ENCODE data around the gene FHIT. TPM values are rescaled to one million over a fixed set of nuclear protein-coding genes. Genes with fewer than 3 reads are reported as not detected.

FHIT gene
- total RNA-seq, 1 donor from 2014 or later = 23.8 TPM

- peak overlapping the region; percentile 31 for H3K27ac Mint-ChIP-seq
- no peak for DNase-seq
- intact Hi-C loops (cut with micrococcal nuclease) = loop anchor here (10.0 kb wide), 1 partner anchor 316 kb away; no protein-coding TSS in a partner anchor
- no peak overlapping the region for H3K4me3 Mint-ChIP-seq
- no peaks in the 10 kb centered on the region for H3K27me3 Mint-ChIP-seq
- H3K9me3 Mint-ChIP-seq = peaks cover 15% of the 10 kb centered on the region
- H3K4me1 Mint-ChIP-seq = peaks cover 16% of the 10 kb centered on the region
- H3K36me3 Mint-ChIP-seq (ENCODE audit: low read depth) = peaks cover 35% of the 10 kb centered on the region
Observed at GRCh38 chr3:59879031-59879581, 1372.1 kb downstream of the FHIT start.

DNA sequence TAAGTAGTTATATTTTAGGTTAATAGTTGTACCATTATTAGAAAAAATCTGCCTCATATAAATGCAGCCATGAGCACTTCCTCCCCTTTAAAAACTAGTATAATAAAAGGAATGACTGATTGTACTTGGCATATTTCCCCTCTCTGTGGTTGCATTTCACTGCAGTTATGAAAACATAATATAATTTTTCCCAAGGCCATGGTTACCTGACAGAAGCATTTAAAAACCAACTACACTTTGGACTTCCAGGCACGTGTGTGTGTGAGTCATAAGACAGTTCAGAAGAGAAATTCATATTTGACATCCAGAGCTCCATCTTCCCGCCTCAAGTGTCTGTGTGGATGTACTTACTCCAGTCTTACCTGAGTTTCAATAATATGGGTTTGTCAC lies 1373.2 kb downstream of the FHIT start:
- Mint-ChIP-seq H3K27me3 (no peaks in the 10 kb centered on the region), H3K4me1 (peaks cover 26% of the 10 kb centered on the region), H3K4me3 (no peak overlapping the region), H3K27ac (no peak overlapping the region), H3K36me3 (ENCODE audit: low read depth) (peaks cover 40% of the 10 kb centered on the region), H3K9me3 (peaks cover 26% of the 10 kb centered on the region)
- intact Hi-C loops (cut with micrococcal nuclease) = loop anchor here (10.0 kb wide), 1 partner anchor 317 kb away; no protein-coding TSS in a partner anchor
- no peak for DNase-seq

DNA sequence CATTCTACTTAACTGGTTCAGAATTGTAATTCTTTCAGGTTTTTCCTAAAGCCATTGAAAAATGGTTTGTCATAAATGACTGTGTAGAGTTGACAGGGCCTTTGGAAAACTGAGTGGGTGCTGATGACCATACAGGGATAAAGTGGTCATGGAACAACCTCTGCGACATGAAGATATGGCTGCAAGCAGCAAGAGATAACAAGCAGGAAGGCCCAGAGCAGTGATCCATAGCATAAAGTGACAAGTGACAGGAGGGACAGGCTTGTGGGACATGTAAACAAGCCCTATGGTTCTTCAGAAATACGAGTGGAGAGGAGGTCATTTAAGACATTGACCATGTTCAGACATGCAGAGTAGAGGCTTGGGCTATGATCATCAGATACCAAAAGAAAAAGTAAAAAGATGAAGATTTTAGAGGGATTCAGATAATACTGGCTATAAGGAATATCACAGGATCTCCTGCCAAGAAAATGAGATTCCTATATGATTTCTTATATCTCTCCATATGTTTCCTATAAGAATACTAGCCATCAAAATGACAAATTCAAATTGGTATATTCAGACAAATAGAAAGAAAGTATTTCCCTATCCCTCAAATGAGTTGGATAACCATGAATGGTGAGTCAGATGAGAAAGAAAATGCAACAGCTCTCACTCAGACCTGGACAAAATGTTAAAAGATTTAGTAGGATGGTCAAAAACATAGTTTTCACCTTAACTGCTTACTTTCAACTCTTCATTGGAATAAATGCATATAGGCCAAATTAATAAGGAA lies 1373.8 kb downstream of the FHIT start:
- intact Hi-C loops (cut with micrococcal nuclease) = loop anchor here (10.0 kb wide), 1 partner anchor 317 kb away; no protein-coding TSS in a partner anchor
- no peaks in the 10 kb centered on the region for H3K27me3 Mint-ChIP-seq
- no peak for DNase-seq

DNA sequence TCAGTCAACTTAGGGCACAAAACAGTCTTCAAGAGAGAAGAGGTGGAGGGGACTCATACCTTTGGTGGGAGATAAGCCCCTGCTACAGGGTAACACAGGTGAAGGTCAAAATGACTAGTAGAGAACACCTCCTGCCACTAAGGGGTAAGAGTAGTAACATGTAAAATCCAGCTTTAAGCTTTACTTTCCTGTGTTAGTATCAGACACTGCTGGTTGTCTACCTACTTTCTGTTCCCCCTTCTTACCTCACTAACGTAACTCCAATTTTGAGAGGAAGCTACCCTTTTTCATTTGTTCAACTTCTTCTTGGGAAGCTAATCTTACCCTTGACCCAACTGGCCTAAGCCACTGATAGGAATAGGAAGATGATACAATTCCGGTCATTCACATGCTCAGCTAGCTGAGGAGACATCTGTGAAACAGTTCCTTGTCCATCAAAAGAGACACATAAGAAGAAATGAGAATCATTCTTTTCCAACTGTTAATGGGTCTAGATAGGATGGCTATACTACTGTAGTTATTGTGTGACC lies 1374.7 kb downstream of the FHIT start:
- Mint-ChIP-seq H3K27me3 (no peaks in the 10 kb centered on the region), H3K4me1 (peaks cover 34% of the 10 kb centered on the region), H3K9me3 (peaks cover 35% of the 10 kb centered on the region), H3K36me3 (ENCODE audit: low read depth) (peaks cover 49% of the 10 kb centered on the region), H3K4me3 (no peak overlapping the region), H3K27ac (no peak overlapping the region)
- DNase-seq = no peak
- intact Hi-C loops (cut with micrococcal nuclease) = loop anchor here (10.0 kb wide), 1 partner anchor 318 kb away; no protein-coding TSS in a partner anchor

More for the DNA sequence above, 1373.8 kb downstream of the FHIT start:
- Mint-ChIP-seq H3K36me3 (ENCODE audit: low read depth) (peaks cover 45% of the 10 kb centered on the region), H3K27ac (no peak overlapping the region), H3K9me3 (peaks cover 31% of the 10 kb centered on the region), H3K4me3 (no peak overlapping the region), H3K4me1 (peaks cover 27% of the 10 kb centered on the region)

DNA sequence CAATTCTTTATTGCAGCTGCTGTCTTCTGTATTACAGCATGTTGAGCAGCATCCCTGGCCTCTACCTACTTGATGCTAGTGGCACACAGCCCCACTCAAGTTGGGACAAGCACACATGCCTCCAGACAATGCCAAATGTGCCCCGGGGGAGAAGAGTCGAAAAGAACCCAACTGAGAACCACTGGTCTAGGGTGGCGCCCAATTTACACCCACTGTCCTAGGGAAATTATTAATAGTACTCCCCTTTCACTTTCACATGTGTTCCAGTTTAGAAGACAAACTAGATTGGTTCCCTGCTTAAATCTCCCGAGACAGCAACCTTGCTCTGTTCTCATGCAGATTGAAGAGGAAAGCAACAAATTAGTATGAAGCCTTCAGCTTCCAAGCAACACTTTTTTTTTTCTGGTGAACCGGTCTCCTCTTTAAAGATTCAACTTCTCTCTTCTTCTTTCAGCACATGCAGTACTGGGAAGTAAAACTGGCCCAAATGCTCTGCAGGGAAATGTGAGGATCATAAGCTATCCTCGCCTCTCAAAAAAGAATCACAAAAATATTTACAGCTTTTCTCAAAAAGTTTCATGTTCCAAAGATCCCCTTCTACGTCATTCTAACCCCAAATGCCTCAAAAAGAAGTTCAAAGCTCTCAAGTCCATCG lies 1377.5 kb downstream of the FHIT start:
- Mint-ChIP-seq H3K9me3 (peaks cover 28% of the 10 kb centered on the region), H3K4me1 (peaks cover 30% of the 10 kb centered on the region), H3K36me3 (ENCODE audit: low read depth) (peaks cover 53% of the 10 kb centered on the region), H3K4me3 (no peak overlapping the region), H3K27ac (peak overlapping the region; percentile 31), H3K27me3 (no peaks in the 10 kb centered on the region)
- no peak for DNase-seq
- intact Hi-C loops (cut with micrococcal nuclease) = loop anchor here (10.0 kb wide), 1 partner anchor 321 kb away; no protein-coding TSS in a partner anchor

DNA sequence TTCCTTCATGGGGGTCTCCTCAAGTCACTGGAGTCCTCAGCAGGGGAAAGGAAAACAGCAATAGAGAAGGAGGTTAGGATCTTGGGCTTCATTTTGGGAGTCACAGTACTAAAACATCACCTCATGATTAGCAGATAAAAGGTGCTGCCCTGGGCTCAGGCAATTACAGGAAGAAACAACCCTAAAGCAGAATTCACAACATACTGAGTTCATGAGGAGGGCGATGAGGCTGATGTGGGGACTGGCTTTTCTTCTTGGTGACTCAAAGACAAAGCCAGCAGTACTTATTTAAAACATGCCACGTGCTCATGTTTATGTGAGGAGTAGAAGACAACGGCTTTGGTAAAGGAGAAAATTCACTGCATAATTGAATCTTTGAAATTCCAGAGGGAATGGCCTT lies 1379.1 kb downstream of the FHIT start:
- intact Hi-C loops (cut with micrococcal nuclease) = loop anchor here (10.0 kb wide), 1 partner anchor 323 kb away; no protein-coding TSS in a partner anchor
- H3K4me1 Mint-ChIP-seq = peaks cover 38% of the 10 kb centered on the region

DNA sequence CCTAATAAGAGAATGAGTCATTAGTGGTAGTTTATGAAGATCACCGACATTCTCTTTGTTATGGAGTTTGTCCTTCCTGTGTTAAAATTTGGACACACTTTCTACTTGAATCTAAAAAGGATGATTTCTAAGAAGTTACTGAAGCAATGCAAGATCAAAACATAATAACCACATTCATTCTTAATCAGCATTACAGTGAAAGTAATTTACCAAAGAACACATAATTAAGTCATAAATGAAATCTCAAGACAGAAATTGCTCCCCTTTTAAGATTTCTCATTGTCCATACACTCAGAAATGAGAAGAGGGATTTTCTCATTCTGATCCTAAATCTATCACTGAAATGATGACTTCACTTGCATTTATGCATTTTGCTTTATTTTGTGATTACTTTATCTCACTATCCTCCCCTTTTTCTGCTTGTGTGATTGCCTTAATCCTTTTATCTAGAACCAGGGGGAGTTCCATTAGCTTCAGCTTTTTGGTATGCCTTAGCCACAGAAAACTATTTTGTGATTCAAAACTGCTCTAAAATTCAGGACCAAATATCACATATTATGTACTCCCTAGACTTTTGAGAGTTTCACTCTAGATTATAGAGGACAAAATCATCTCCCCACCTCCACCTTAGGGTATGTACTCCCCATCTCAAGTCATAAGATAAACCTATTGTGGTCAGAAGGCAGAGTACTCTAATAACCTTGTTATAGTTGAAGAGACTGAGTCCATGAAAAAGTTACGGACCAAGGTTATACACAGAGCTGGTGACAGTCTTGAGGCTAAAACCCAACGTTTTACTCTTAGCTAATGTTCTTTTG lies 1383.9 kb downstream of the FHIT start:
- Mint-ChIP-seq H3K4me1 (peaks cover 36% of the 10 kb centered on the region), H3K4me3 (no peak overlapping the region), H3K36me3 (ENCODE audit: low read depth) (peaks cover 59% of the 10 kb centered on the region), H3K9me3 (peaks cover 39% of the 10 kb centered on the region), H3K27ac (peak overlapping the region; percentile 29), H3K27me3 (no peaks in the 10 kb centered on the region)
- intact Hi-C loops (cut with micrococcal nuclease) = loop anchor here (1.0 to 5.0 kb wide), 6 partner anchors 67 to 478 kb away; no protein-coding TSS in a partner anchor
- DNase-seq = no peak

More for the DNA sequence above, 1379.1 kb downstream of the FHIT start:
- no peak overlapping the region for H3K4me3 Mint-ChIP-seq
- no peaks in the 10 kb centered on the region for H3K27me3 Mint-ChIP-seq
- peaks cover 29% of the 10 kb centered on the region for H3K9me3 Mint-ChIP-seq
- H3K36me3 Mint-ChIP-seq (ENCODE audit: low read depth) = peaks cover 47% of the 10 kb centered on the region
- peak overlapping the region; percentile 32 for H3K27ac Mint-ChIP-seq
- DNase-seq = no peak

DNA sequence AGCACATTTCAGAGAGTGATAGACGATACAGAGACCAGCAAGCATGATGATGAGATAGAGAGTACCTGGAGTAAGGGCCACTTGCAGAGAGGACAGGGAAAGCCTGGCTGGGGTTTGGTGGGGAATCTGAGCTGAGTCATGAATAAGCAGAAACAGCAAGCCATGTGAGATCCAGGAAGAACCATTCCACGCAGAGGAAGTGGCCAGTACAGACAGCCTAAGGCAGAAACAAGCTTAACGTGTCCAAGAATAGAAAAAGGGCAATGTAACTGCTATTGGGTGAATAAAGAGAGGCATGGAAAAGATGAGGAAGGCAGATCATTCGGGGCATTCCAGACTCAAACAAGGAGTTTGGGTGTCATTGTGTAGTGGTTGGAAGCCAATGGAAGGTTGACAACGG lies 1385.2 kb downstream of the FHIT start:
- peaks cover 36% of the 10 kb centered on the region for H3K9me3 Mint-ChIP-seq
- peaks cover 29% of the 10 kb centered on the region for H3K4me1 Mint-ChIP-seq
- intact Hi-C loops (cut with micrococcal nuclease) = loop anchor here (2.0 to 5.0 kb wide), 3 partner anchors 69 to 151 kb away; no protein-coding TSS in a partner anchor
- H3K36me3 Mint-ChIP-seq (ENCODE audit: low read depth) = peaks cover 61% of the 10 kb centered on the region
- H3K27me3 Mint-ChIP-seq = no peaks in the 10 kb centered on the region
- no peak overlapping the region for H3K27ac Mint-ChIP-seq
- DNase-seq = no peak
- no peak overlapping the region for H3K4me3 Mint-ChIP-seq

DNA sequence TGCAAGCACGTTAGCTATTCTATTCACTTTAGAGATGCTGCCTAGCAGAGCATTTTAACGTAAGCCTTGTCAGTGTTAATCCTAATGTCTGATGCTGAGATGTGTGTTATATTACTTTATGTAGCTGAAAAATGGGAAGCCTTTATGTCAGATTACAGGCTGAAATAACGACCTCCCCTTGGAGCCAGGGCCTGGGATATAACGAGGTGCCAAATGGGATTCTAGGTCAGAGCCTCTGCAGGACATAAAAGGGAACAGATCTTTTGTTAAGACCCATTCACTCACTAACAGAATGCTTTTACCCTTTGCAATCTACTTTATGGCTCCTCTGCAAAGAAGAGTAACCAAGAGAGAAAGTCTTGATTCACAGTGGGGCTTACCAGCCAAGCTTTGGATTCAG lies 1385.9 kb downstream of the FHIT start:
- intact Hi-C loops (cut with micrococcal nuclease) = loop anchor here (5.0 kb wide), 1 partner anchor 83 kb away; no protein-coding TSS in a partner anchor
- Mint-ChIP-seq H3K4me3 (no peak overlapping the region), H3K27me3 (no peaks in the 10 kb centered on the region), H3K27ac (no peak overlapping the region), H3K4me1 (peaks cover 29% of the 10 kb centered on the region), H3K9me3 (peaks cover 38% of the 10 kb centered on the region), H3K36me3 (ENCODE audit: low read depth) (peaks cover 65% of the 10 kb centered on the region)
- no peak for DNase-seq

GRCh38 chr3:59862686-59863085 lies 1388.6 kb downstream of the FHIT start:
- Mint-ChIP-seq H3K27me3 (no peaks in the 10 kb centered on the region), H3K9me3 (peaks cover 35% of the 10 kb centered on the region), H3K27ac (no peak overlapping the region), H3K4me3 (no peak overlapping the region), H3K4me1 (peaks cover 24% of the 10 kb centered on the region), H3K36me3 (ENCODE audit: low read depth) (peaks cover 66% of the 10 kb centered on the region)
- DNase-seq = no peak
- intact Hi-C loops (cut with micrococcal nuclease) = no loop called here

GRCh38 chr3:59857589-59858346 lies 1393.5 kb downstream of the FHIT start:
- peaks cover 30% of the 10 kb centered on the region for H3K36me3 Mint-ChIP-seq (ENCODE audit: low read depth)
- peaks cover 13% of the 10 kb centered on the region for H3K4me1 Mint-ChIP-seq
- intact Hi-C loops (cut with micrococcal nuclease) = loop anchor here (1.0 to 2.0 kb wide), 3 partner anchors 282 to 645 kb away; no protein-coding TSS in a partner anchor
- H3K27me3 Mint-ChIP-seq = no peaks in the 10 kb centered on the region
- peak overlapping the region; percentile 59 for H3K27ac Mint-ChIP-seq
- H3K9me3 Mint-ChIP-seq = peaks cover 8% of the 10 kb centered on the region
- peak; percentile 91 for DNase-seq
- no peak overlapping the region for H3K4me3 Mint-ChIP-seq

DNA sequence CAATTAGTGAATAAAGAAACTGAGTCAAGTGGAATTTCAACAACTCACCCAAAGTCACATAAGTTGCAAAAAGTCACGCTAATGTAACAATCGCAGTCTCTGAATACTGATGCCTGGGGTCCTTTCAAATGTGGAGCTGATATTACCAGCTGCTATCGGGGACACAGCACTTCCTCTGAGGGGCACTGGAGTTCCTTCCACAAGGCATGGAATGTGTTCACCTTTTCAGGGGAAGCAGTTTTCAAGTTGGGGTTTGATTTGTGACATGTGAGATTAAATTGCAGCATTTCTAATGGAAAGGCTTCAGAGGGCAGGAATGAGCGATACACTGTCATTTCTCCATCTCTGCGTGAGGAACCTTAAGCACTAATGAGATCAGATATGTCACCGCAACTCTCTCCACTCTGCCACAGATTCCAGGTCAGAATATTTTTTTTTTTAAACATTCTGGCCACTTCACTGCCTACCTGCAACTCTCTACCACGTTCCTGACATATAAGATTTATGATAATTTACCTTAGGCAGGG lies 1394.3 kb downstream of the FHIT start:
- H3K27ac Mint-ChIP-seq = no peak overlapping the region
- H3K27me3 Mint-ChIP-seq = no peaks in the 10 kb centered on the region
- H3K9me3 Mint-ChIP-seq = peaks cover 8% of the 10 kb centered on the region
- H3K4me1 Mint-ChIP-seq = peaks cover 12% of the 10 kb centered on the region
- no peak overlapping the region for H3K4me3 Mint-ChIP-seq
- intact Hi-C loops (cut with micrococcal nuclease) = loop anchor here (1.0 to 2.0 kb wide), 3 partner anchors 282 to 645 kb away; no protein-coding TSS in a partner anchor
- no peak for DNase-seq
- peaks cover 29% of the 10 kb centered on the region for H3K36me3 Mint-ChIP-seq (ENCODE audit: low read depth)
